Activated CD4-positive, alpha-beta T cell treated with anti-CD3 and anti-CD28 coated beads, Interleukin-10, Interleukin-2, amounts not matched to agents 100 ng/mL and 50 ng/mL, durations not matched to agents 16 hours and 8 hours (primary cell): ENCODE data around the gene PLXNC1.
A peak's percentile ranks its signal among the peaks of the same experiment; 100 is the strongest.

Experiments
- DNase-seq: peaks from one replicate; pipeline ENCODE4 v3.0.0-alpha.2; 2020

The PLXNC1 gene

DNA sequence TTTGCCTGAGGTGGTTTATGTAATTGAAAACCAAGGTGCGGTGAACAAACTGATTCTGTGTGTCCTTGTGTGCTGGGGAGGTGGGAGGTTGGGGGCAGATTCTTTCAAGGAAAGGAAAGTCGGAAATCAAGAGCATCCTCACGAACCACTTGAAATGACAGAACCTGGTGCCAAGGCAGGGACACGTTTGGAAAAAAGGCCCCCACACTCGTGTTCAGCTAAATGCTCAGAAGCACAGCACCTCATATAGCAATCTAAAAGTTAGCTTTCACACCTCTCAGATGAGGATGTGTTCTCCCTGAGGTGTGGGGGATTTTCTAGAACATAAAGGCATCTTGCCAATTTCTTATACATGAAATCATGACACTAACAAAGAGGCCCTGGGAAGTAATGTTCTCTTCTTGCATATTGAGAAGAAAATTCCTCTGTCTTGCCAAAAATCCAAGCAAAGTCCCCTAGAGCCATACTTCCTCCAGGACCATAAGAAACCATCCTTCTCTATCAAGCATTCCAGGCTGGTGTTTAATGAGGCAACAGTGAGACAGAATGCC, 119.6 kb downstream of the PLXNC1 start:
- DNase-seq: no peak

DNA sequence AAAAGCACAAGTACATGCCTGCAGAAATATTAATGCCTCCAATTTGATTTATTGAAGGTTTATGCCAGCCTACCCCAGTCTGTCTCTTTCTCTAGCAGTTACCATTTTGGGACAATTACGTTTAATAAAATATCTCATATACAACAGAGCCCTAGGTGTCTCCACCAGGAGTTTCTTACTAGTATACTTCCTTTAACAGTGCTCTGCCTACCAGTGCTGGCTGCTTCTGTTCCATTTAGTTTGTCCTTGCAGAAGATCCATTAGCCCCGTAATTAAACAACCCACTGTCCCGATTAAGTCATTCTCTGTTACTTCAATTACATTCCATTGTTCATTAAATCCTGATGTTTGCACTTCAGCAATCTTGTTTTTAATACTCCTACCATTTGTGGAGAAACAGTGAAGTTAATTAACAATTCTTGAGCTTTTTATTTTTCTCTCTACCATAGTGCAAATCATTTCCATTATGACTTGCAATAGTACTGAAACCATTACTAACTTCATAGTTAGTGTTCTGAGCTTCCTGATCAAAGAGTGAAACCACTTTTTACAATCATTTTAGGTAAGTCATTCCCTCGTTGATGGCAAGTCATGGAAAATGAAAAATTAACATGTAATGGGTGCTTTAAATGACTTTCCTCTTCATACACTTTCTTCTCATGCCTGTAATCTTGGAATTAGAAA, 121.1 kb downstream of the PLXNC1 start:
- peak; percentile 63 for DNase-seq

DNA sequence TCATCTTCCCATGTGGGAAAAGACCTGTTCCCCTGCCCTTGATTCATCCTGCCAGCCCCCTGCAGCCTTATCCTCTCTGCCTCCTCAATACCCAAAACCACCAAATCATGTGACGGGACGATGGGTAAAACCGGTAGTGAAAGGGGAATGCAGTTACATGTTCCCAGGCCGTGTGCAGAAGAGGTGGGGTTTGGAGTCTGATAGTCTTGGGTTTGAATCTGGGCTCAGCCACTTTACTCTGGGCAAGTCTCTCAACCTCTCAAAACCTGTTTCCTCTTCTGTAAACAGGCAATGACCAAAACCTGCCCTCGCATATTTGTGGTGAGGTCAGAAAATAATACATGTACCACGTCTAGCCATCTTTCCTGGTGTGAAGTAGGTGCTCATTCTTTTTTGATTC, 123.0 kb downstream of the PLXNC1 start:
- DNase-seq: peak; percentile 56

DNA sequence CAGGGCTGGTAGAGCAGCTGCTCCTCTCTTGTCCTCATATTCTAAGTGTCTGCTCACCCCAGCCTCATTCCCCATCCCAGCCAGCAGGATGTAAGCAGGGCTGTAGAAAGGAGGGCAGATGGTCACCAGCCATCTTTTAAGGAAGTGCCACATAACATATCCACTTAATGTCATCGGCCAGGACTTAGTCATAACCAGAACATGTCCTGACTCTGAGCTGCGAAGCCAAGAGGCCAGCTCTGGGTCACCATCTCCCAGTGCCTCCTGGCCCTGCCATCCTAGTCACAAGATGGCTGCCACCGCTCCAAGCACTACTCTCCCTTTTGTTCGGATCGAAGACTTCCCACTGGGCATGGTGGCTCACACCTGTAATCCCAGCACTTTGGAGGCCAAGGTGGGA, 123.9 kb downstream of the PLXNC1 start:
- no peak for DNase-seq

DNA sequence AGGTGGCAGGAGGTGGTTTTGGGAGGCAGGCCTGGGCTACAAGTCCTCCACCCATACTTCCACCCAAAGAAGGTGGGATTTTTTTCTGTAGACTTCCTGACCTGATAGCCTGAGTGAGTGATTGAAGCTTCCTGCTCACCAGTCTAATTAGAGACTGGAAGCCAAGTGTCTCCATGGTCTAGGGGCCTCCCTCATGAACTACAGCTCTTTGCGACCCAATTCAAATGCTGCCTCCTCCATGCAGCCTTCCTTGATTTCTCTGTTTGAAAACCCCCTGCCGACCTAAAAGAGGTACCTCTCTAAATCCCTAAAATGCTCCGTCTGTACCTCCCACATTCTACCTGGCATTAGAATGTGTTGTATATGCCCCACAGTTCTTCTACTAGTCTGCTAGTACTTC, 124.9 kb downstream of the PLXNC1 start:
- DNase-seq: no peak

DNA sequence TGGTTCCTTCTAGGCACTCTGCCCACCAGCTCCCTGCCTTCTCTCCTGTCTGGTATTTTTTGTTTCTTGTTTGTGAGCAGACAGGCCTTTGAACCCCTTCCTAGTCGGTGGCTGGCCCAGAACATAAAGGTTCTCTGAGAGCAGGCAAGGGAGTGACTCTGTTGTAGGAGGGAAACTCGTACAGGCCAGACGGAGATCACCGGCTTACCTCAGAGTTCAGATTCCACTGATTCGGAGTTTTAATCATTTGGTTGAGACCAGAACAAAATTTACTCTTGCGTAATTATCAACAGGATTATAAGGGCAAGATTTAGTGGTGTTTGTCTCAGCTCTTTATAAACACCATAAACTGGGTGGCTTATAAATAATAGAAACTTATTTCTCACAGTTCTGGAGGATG, 128.3 kb downstream of the PLXNC1 start:
- DNase-seq: no peak

DNA sequence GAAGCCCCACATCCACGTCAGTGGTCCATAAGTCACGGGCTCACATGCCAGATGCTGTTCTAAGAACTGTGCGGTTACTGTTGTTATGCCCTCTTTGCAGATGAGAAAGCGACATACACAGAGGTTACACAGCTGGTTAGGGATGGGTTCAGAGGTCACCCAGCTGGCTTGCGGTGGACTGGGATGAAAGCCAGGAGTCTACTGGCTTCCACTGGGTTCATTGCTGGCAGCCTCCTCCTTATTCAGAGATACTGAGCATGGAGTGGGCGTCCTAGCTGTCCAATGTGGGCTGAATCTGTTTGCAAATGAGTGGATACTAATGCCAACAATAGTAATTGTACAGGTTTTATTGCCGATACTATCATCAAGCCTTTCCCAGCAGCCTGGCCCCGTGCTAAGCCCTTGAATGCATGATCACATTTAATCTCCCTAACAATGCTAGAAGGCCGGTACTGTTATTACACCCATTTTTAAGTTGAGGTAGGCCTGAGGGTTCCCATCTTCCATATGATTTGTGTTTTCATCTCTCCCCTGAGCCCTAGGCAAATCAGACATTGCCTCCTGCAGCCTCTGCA, 129.1 kb downstream of the PLXNC1 start:
- DNase-seq: no peak

DNA sequence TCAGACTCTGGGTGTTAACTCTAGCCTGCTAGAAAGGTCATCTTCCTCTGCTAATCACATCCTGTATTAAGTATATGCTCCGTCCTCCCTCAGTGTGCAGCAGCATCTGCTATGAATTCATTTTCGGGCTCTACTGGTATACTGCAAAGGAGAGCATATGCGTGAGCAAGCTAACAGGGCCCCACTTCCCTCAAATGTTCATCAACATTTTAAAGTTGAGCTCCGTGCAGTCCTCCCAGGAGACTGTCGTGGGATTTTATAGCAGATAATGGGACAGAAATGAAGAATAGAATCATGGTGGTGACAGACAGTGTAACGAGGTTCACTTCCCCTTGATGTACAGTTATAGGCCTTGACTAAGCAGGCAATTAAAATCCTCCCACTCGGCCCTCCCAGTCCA, 131.7 kb downstream of the PLXNC1 start:
- DNase-seq: no peak

DNA sequence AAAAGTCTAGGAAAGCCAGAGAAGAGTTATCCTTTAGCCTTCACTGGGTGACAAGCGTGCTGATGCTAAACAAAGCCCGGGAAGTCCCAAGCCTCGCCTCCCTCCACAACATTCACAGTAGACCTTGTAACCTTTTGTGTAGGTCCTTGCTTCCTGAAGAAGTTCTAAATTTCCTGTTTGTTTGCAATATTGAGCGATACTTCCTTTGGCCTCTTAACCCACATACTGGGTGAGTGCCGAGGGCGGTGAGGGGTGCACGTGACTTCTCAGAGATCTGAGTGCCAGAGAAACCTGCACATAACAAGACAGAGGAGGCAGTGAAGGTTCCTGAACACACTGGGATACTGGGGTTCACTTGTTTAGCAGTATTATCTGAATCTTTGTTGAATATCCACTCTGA, 134.3 kb downstream of the PLXNC1 start:
- DNase-seq: peak; percentile 64

DNA sequence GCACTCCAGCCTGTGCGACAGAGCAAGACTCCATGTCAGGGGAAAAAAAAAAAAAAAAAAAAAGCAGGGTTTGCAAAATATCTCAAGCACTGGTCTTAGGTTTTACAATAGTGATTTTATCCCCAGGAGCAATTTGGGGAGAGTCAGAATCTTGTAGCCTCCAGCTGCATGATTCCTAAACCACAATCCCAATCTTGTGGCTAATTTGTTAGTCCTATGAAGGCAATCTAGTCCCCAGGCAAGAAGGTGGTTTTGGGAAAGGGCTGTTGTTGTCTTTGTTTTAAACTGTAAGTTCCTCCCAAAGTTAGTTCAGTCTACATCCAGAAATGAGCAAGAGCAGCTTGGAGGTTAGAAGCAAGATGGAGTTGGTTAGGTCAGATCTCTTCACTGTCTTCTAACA, 135.7 kb downstream of the PLXNC1 start:
- DNase-seq: no peak

DNA sequence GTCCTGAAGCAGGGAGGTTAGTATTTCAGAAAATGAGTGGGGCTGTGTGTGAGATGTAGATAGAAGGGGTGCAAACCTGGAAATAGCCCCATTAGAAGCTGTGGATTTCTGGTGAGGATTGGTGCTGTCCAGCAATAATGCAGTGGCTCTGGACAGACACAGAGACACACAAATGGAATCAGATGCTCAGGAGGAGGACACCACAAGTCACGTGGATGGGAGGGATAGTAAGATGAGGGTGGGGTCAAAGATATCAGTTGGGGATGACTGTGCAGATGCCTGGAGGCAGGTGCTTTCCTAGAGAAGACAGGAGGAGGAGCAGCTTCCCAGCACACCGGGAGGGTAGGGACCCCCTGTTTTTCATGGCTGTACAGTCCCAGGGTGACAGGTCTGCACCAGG, 136.5 kb downstream of the PLXNC1 start:
- DNase-seq: no peak

DNA sequence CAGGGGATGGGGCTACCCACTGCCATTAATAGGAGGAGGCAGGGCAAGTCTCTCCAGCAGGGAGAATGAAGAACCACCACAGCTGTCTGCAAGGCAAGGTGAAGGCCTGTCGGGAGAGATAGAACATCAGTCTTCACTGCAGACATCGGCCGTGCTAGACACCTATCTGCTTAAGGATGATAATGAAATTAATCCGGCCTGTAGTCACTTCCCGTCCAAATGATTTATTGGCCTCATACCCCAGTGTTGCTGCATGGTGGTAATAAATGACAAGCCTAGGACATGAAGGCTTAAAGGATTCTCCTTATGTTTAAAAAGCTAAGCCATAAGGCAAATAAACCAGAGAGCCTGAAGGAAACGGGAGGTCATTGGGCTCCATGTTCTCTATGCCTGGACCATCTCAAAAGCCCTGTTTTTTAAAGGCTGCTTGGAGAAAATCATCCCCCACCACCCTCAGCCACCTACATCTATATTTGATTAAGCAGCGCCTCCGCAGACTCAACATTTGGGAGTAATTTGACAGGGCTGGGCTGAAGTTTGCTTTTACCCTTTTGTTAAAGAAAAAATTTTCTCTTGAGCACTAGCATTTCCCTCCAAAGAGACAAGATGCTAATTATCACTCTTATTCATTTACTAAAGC, 137.7 kb downstream of the PLXNC1 start:
- no peak for DNase-seq

DNA sequence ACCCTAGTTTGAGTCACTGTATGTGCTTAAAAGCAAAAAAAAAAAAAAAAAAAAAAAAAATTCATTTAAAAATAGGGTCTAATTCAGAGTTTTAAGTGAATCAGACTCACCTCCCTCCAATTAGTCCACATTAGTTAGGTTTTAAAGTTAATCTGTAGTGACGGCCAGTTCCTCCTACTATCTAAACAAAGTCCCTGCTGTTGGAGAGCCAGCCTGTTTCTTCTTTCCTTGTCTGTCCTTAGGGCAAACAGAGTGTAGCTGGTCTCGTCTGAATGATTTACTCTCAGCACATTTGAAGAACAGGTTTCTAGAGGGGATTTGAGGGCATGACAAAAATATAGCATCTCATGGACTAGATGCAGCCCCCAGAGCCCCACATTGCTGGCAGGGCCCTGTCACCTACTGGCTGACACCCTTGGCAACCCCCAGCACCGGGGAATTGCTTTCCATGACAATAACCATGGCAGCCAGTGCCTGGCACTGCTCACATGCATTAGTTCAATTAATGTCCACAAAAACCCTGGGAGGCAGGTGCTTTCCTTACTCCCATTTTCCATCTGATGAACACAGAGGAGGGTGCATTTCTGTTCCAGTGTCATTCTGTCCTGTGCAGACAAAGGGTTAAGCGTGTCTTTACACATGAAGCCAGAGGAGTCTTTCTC, 138.3 kb downstream of the PLXNC1 start:
- no peak for DNase-seq

DNA sequence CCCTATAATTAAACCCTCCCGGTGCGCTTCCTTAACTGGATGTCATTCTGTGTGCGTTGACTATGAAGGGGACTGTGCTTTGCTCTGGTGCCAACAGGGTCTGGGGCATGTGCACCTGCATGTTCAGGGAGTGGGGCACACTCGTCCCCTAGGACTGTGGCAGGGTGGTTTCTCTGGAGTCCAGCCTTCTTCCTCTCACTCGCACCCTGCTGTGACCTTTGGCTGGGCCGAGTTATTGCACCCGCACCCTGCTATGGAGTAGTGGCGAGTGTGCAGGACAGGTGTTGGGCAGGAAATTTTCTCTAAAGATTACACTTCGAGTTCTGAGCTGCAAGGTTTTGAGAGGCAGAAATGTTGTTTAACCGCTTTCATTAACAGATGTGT, 138.9 kb downstream of the PLXNC1 start:
- no peak for DNase-seq

DNA sequence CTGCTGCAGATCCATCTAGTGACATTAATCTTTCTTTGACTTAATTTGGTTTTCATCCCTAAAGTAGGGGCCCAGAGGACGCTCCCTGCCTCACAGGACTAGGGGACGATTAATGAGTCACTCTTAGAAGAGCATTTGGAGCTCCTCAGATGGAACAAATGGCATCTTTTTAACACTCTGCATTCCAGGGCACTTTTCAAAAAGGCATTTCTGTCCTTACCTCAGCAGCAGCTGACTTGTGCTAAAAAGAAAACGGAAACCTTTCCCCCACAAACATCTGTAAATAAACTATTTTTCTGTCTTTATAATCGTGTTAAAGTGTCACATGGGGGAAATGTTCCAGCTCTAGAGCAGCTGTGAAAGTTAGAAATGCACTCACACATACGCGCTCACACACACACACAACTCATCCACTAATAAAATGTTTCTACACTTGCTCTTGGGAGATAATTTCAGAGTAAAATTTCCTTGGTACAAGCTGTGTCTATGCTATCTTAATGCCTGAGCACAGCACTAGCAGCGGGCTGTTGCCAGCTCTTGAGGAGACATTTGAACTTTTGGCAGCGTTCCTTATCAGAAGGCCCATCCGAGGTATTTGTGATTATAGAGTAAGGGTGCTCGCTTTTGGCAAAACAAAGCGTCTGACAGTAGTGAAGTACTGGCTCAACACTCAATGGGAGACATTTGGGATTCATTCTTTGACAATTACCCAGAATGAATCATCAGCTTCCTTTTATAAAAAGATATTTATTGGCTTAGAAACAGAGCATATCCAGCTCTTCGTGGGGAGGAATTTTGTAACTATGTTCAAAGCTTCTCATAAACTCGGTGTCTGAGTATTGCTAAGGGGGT, 141.3 kb downstream of the PLXNC1 start:
- DNase-seq: no peak

DNA sequence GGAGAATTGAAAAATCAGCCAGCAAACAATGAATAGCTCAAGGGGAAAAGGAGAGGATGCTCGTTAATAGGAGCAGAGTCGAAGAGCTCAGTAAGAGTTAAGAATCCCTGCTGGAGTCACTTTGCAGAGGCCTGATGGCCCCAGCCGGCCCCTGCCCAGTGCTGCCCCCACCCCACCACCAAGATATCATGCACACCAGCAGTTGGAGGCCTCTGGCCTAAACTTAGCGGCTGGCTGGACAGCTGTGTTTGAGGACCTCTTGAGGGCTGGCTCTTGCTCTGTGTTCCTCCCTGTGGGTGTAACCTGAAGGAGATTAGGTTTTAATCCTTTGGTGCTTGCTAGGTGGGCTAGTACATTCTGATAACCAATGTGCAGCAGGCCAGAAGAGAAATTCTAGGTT, 142.0 kb downstream of the PLXNC1 start:
- no peak for DNase-seq

DNA sequence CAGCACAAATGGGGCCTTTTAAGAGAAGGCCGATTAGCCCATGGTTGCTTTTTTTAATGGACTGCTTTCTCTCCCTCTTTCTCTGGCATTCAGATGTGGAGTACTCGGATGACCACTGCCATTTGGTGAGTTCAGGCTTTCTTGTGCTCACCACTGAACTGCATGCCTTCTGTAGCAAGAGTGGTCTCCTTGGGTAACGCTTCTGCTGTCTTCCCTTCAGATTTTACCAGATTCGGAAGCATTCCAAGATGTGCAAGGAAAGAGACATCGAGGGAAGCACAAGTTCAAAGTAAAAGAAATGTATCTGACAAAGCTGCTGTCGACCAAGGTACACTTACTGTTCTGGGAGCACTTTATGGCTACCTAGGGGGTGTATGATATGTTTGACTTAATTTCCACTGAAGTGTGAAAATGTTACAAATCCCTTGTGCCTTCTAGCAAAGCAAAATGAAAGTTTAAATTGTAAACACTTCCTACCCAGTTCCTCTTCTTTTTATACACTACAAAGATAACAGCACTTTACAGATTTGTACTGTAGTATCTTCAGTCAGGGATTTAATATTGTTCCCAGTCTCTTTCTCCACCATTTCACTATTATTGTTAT, 148.8 kb downstream of the PLXNC1 start:
- DNase-seq: no peak

DNA sequence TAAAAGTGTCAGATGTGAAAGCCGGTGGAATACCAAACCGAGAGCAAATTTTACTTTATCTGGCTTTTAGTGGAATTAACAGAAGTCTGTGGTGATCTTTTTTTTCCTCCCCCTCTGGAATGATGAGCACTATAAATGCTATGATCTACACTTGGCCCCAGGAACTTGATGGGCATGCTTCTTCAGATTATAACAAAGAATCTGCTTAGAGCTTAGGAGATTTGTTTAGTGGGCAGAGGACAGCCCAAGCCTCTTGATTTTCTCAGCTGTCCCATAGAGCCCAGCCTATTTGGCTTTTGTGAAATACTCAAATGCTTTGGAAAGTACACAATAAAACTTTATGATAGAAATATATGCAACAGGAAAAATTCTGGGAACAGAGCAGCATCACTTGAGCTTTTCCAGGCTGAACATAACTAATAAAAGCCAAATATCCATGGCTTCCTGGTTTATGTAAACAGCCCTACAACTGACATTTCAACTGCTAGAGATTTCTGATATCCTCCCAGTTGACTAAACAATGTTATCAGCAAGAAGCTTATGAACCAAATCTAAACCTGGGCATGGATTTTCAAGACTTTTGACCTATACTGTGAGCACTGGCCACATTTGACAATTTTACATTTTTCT, 149.6 kb downstream of the PLXNC1 start:
- no peak for DNase-seq

DNA sequence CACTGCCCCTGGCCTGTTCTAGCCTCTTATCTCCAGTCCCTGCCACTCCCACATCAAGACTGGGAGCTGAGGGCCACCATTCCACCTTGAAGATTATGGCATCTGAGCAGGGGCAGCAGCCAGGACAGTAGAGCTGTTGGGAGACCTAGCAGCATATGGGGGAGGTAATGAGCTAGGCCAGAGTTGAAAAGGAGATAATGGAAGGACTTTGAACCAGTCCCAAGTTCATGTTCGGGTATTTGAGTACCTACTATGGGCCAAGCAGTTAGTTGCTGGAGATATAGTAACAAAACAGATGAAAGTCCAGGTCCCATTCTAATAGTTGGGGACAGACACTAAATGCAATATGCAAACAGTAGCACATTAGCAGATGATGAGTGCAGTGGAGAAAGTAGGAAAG, 151.5 kb downstream of the PLXNC1 start:
- no peak for DNase-seq

DNA sequence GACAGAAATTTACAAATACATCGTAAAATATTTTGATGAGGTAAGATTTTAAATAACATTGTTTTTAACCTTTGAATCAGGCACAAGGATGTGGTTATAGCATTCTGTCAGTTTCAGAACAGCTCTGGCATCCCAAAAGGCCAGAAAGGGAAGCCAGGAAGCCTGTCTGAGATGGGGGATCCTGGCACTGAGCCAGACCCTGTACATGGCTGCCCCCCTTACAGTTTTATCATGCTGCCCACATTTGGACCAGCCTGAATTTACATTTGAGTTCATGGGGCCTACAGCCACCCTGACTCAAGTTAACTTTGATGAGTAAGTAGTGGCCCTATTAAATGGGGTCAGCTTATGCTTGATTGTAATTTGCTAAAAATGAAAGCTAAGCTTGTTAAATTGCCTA, 155.6 kb downstream of the PLXNC1 start:
- no peak for DNase-seq

DNA sequence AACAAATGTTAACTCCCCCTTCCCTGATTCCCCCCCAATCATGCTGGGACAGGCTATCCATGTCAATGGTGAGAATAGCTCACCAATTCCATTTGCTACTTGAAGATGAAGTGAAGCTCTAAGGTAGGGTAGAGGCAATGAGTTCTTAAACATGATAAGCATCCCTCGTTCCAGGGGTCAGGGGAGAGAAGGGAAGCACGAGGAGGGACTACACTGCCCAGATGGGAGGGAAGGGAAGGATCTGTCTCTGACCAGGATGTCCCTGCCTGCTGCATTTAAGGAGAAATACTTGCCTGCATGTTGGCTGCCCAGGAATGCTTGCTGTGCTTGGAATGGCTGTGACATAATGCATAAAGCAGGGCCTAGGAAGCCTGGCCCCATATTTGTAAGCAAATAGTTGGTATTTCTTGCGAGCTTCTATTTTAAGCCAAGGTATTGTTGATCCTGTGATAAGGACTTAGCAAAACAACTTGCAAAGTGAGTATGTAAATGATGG, 156.2 kb downstream of the PLXNC1 start:
- DNase-seq: no peak
